Midbrain (tissue), 1 donor: ENCODE measurements around the gene GMDS.
A peak's percentile ranks its signal among the peaks of the same experiment; 100 is the strongest.

ENCODE experiments used
- DNase-seq: peaks from one replicate; lab custom pipeline; 2025; lab: John Stamatoyannopoulos, UW

GMDS gene

GRCh38 chr6:2035826-2036709, 209.3 kb downstream of the GMDS start:
- DNase-seq = no peak

GRCh38 chr6:2035046-2035445, 210.4 kb downstream of the GMDS start:
- no peak for DNase-seq

DNA sequence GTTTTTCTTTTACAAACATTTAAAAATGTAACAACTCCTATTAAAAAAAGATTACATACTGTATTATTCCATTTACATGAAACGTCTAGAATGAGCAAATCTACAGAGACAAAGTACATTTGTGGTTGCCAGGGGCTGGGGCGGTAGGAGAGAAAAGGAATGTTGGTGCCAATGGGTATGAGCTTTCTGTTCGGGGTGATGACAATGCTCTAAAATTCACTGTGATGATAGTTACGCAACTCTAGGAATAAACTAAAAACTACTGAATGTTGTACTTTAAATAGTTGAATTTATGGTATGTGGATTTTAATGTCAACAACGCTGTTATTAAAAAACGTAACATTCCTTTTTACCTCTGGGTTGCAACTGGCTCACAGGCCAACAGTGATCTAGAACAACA, 211.1 kb downstream of the GMDS start:
- DNase-seq = no peak

DNA sequence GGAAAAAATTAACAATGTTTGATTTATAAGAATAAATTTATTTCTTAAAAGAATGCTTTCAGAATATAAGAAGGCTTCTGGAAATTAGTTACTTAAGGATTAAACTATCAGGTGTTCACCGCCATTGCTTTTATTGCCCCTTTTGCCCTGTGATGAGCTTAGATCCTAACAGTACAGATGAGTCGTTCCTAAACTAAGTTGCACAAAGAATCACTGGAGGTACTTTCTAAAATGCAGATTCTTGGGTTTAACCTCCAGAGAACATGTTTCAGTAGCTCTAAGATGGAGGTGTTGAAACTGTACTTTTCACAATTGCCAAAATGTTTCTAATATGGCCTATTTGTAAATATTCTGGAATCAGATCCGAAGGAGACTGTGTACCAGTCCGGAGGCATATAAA, 211.9 kb downstream of the GMDS start:
- no peak for DNase-seq

DNA sequence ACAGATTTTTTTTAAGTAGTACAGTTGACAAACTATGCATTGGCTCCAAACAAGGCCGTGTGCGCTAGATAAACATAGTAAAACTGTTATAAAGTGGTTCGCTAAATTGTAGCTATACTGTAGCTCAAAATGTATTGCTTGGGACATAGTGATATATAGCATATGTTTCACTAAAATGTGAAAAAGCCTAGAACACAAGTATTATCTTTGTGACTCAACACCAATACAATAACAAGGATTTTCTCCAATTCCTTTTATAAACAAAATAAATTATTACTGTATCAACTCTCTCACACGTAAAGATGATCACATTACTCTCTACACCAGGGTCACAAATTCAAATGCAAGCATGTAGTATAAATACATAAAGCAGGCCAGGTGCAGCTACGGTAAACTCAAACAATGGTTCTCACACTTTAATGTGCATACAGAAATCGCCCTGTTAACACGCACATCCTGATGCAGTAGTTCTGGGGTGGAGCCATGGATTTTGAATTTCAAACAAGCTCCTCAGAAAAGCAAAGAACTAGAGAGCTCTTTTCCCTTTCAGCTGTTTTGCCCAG, 214.6 kb downstream of the GMDS start:
- DNase-seq = no peak

GRCh38 chr6:2029952-2030351, 215.5 kb downstream of the GMDS start:
- DNase-seq = no peak

GRCh38 chr6:2029130-2029794, 216.1 kb downstream of the GMDS start:
- no peak for DNase-seq

GRCh38 chr6:2028457-2029038, 216.9 kb downstream of the GMDS start:
- DNase-seq = no peak

DNA sequence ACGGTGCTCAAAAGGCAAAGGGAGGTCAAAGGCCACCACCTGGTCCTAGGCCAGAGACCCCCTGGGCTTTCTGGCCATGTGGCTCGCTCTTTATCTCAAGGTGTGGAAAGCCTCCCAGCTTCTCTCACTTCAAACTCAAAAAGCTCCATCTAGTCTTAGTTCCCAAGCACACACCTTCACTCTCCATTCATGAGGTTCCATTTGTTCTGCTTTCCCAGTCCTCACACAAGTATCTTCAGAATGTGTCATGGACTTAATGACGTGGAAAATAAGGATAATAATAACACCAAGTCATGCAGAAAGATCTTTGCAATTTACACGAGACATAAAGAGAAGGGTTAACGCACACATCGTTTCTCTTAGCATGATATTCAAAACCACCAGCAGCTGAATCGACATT, 219.3 kb downstream of the GMDS start:
- DNase-seq = no peak

DNA sequence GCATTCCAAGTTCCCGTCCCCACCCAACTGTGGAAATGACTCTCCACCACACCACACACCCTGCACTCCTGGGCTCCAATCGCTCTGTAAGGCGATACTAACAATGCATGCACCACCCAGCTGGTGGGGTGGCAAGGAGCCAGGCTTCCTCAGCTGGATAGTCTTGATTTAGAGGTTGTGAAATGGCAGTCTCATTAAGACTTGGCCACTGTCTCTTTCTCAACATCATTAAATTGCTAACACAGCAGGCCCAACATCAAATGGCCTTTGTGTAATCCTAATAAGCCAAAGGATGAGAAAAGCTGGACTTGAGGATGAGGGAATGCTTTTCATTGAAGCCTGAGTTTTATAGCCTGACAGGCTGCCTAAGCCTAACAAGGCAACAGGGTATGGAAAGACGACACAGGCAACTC, 223.7 kb downstream of the GMDS start:
- peak; percentile 13 for DNase-seq

DNA sequence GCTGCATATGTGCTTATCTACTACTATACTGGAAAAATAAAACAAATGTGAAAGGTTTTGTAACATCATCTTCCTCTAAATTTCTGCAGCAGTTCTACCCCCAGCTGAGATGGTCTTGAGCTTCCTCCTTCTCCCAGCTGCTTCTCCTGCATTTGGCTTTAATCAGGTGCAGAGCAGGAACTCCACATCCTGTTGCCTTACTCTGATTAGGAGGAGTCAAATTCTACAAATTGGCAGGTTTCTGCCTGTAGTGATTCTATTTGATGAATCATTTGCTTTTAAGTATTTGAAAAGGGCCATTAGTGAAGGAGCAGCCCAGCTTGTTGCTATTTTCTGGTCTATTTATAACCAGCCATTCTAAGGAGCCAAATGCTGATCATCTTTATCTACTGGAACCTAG, 224.5 kb downstream of the GMDS start:
- DNase-seq = no peak

- DNase-seq = no peak
Observed at GRCh38 chr6:2019051-2019450, 226.4 kb downstream of the GMDS start.

DNA sequence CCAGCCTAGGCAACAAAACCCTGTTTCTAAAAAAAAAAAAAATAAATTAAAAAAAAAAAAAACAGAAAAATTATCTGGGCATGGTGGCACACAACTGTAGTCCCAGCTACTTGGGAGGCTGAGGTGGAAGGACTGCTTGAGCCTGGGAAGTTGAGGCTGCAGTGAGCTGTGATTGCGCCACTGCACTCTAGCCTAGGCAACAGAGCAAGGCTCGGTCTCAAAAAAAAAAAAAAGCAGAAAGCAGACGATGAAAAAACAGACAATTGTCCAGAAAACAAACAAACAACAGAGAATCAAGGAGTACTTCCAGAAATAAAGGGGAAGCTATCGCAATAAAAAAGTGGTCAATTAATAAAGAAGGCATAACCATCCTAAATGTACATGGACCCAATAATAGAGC, 229.4 kb downstream of the GMDS start:
- no peak for DNase-seq

DNA sequence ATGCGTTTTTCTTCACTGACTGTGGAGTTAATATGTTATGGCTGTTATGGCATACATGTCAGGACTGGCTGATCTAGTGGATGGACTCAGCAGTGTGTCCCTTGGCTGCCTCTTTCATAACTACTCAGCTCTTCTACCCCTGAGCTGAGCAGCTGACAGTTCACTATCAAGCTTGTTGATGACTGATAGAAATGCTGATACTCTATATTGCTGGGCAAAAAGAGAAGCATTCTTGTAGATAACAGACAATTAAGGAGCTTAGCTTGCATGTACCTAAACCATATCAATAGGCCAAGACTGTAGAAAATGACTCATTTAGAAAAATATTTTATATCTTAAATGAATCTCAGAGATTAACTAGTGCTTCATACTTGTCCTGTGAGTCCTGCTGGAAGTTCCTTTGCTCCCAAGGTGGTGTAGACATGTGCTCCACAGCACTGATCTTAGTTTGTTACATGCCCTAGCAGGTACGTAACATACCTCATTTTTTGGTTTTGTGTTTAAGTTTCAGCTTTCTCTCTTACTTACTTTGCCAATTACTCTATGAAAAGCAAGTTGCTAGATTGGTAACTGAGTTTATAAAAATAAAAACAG, 236.9 kb downstream of the GMDS start:
- DNase-seq = no peak

GRCh38 chr6:2007165-2007564, 238.2 kb downstream of the GMDS start:
- no peak for DNase-seq

- no peak for DNase-seq
Observed at GRCh38 chr6:2004888-2005287, 240.5 kb downstream of the GMDS start.

DNA sequence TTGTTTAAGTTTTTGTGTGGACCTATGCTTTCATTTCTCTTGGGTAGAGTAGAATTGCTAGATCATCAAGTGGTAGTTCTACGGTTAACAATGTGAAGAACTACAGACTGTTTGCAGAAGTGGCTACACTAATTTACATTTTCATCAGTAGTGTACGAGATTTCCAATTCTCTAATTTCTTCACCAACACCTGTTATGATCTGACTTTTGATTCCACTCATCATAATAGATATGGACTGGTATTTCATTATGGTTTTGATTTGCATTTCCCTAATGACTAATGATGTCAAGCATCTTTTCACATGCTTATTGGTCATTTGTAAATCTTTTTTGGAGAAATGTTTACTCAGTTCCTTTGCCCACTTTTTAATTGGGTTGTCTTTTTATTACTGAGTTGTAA, 244.4 kb downstream of the GMDS start:
- no peak for DNase-seq

DNA sequence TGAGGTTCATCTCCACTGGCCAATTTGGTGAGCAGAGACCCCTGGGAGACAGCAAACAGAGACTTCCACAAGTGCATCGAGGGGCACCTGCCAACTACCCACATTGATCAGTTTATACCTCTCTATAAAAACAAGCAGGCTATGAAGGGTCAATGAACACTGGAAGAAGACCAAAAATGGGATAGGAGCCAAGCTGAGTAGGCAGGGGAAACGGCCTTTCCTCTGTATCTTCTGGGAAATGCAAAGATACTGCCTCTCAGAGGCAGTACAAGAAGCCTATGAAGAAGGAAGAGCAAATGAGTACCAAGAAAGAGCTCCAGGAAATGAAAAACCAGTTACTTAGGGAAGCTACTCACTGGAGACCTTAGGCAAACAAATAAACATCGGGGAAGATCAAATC, 247.7 kb downstream of the GMDS start:
- DNase-seq = no peak

- no peak for DNase-seq
Observed at GRCh38 chr6:1995636-1996035, 249.8 kb downstream of the GMDS start.

DNA sequence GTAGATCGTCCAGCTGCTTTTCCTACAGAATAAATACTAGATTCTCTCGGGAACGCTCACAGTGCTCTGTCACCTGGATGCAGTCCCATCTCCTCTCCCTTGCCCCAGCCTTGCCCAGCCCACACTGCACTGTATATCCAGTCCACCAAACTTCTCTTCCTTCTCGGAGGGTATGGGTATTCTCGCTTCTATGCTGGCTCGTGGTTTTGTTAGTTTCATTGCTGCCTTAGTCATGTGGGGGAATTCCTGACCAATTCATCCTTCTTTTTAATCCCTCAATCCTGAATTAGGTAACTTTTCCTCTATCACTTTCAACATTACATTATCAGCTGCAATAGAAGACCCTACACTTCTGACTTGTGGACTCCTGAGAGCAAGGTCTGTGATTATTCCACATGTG, 252.4 kb downstream of the GMDS start:
- no peak for DNase-seq

GRCh38 chr6:1991332-1991878, 254.0 kb downstream of the GMDS start:
- DNase-seq = no peak

DNA sequence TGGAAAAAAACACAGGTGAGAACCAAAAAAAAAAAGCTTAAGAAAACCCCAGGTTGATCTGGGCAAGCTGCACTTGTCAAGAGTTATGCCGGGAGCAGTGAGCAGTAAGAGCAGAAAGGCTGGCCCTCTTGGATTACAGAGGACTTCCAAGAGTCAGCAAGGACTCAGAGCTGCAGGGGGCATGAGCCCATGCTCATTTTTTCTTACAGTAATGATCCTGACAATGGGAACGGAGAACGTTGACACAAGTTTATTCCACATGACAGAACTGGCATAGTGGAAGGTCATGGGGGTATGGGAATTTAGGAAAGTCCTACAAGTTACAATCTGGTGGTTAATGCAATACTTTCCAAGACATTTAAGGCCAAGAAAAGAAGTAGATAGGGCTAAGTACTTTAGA, 256.6 kb downstream of the GMDS start:
- no peak for DNase-seq
